ENCODE data around the gene MOAP1. TPM values are rescaled to one million over a fixed set of nuclear protein-coding genes. Genes with fewer than 3 reads are reported as not detected.
"Not testable (repeated sequence)": the region's sequence is repeated elsewhere in the genome, so short reads cannot be mapped to it uniquely, and the experiment has no call there.

MOAP1 gene
- total RNA-seq, 4 donors from 2014 or later: 14.6 to 37.1 (median 20.4) TPM

DNA sequence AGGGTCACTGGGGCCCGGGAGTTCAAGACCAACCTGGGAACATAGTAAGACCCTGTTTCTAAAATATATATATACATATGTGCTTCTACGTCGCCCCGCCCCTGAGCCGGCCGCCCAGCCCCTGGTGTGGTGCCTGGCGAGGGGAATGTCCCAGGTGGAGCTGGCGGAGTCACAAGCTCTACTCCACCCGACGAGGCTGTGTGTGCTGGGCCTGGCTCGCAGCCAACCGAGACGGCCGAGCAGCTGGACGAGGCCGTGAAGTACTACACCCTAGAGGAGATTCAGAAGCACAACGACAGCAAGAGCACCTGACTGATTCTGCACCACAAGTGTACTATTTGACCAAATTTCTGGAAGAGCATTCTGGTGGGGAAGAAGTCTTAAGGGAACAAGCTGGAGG, 46.8 kb downstream of the MOAP1 start:
- no peaks in the 10 kb centered on the region for H3K9me3 ChIP-seq
- H3K36me3 ChIP-seq: no peaks in the 10 kb centered on the region
- H3K4me1 ChIP-seq: no peaks in the 10 kb centered on the region
- intact Hi-C loops (cut with DNase I; ENCODE audit: low total_unique reads): loop anchor here (5.0 kb wide), 1 partner anchor 186 kb away; no protein-coding TSS in a partner anchor
- H3K27me3 ChIP-seq: no peaks in the 10 kb centered on the region
- no peak overlapping the region for H3K4me3 ChIP-seq
- no peak overlapping the region for H3K27ac ChIP-seq
- no peak for TF ChIP-seq POLR2A (IDR thresholded peaks at IDR 0.05)
- TF ChIP-seq, protein P1, sequence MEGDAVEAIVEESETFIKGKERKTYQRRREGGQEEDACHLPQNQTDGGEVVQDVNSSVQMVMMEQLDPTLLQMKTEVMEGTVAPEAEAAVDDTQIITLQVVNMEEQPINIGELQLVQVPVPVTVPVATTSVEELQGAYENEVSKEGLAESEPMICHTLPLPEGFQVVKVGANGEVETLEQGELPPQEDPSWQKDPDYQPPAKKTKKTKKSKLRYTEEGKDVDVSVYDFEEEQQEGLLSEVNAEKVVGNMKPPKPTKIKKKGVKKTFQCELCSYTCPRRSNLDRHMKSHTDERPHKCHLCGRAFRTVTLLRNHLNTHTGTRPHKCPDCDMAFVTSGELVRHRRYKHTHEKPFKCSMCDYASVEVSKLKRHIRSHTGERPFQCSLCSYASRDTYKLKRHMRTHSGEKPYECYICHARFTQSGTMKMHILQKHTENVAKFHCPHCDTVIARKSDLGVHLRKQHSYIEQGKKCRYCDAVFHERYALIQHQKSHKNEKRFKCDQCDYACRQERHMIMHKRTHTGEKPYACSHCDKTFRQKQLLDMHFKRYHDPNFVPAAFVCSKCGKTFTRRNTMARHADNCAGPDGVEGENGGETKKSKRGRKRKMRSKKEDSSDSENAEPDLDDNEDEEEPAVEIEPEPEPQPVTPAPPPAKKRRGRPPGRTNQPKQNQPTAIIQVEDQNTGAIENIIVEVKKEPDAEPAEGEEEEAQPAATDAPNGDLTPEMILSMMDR (IDR thresholded peaks at IDR 0.05): no peak
- DNase-seq: peak; percentile 29

- H3K4me1 ChIP-seq, H3K9me3 ChIP-seq, H3K27ac ChIP-seq, H3K36me3 ChIP-seq, H3K27me3 ChIP-seq, H3K4me3 ChIP-seq, DNase-seq: not testable (repeated sequence)
- intact Hi-C loops (cut with DNase I; ENCODE audit: low total_unique reads): loop anchor here (5.0 kb wide), 1 partner anchor 184 kb away; no protein-coding TSS in a partner anchor
Measured at GRCh38 chr14:93136508-93136907, 48.2 kb downstream of the MOAP1 start.

DNA sequence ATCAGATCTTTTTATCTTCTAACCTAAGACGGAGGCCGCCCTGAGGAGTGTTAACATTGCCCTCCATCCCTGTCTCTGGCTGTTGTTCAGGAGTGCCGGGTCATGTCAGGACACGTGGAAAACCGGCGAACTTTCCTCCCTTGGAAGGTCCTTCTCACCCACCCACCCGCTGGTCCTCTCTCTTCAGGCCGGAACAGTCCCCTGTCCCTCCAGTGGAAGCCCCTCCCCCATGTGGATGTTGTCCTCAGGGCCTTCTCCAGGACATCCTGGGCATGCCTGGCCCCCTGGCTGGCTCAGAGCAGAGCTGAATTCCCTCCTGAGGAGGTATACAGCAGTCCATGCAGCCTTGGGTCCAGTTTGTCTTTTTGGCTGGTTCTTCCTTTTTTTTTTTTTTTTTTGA, 48.7 kb downstream of the MOAP1 start:
- Histone ChIP-seq H3K27me3 (no peaks in the 10 kb centered on the region), H3K36me3 (no peaks in the 10 kb centered on the region), H3K4me3 (no peak overlapping the region), H3K27ac (no peak overlapping the region), H3K4me1 (no peaks in the 10 kb centered on the region), H3K9me3 (no peaks in the 10 kb centered on the region)
- TF ChIP-seq POLR2A (IDR thresholded peaks at IDR 0.05): no peak
- DNase-seq: no peak
- intact Hi-C loops (cut with DNase I; ENCODE audit: low total_unique reads): loop anchor here (5.0 kb wide), 1 partner anchor 184 kb away; no protein-coding TSS in a partner anchor

GRCh38 chr14:93135399-93135798, 49.3 kb downstream of the MOAP1 start:
- Histone ChIP-seq H3K27ac (no peak overlapping the region), H3K9me3 (no peaks in the 10 kb centered on the region), H3K4me1 (no peaks in the 10 kb centered on the region), H3K27me3 (no peaks in the 10 kb centered on the region), H3K36me3 (no peaks in the 10 kb centered on the region), H3K4me3 (no peak overlapping the region)
- intact Hi-C loops (cut with DNase I; ENCODE audit: low total_unique reads): loop anchor here (5.0 kb wide), 1 partner anchor 183 kb away; no protein-coding TSS in a partner anchor
- no peak for DNase-seq
- TF ChIP-seq, protein P1 (IDR thresholded peaks at IDR 0.05): no peak
- no peak for TF ChIP-seq POLR2A (IDR thresholded peaks at IDR 0.05)

GRCh38 chr14:93133464-93133863, 51.2 kb downstream of the MOAP1 start:
- intact Hi-C loops (cut with DNase I; ENCODE audit: low total_unique reads): no loop called here
- Histone ChIP-seq H3K36me3 (no peaks in the 10 kb centered on the region), H3K27ac (no peak overlapping the region), H3K27me3 (no peaks in the 10 kb centered on the region), H3K4me1 (no peaks in the 10 kb centered on the region), H3K4me3 (no peak overlapping the region), H3K9me3 (no peaks in the 10 kb centered on the region)
- peak; percentile 29 to 39 for DNase-seq
- TF ChIP-seq, protein P1 (IDR thresholded peaks at IDR 0.05): no peak
- no peak for TF ChIP-seq POLR2A (IDR thresholded peaks at IDR 0.05)

DNA sequence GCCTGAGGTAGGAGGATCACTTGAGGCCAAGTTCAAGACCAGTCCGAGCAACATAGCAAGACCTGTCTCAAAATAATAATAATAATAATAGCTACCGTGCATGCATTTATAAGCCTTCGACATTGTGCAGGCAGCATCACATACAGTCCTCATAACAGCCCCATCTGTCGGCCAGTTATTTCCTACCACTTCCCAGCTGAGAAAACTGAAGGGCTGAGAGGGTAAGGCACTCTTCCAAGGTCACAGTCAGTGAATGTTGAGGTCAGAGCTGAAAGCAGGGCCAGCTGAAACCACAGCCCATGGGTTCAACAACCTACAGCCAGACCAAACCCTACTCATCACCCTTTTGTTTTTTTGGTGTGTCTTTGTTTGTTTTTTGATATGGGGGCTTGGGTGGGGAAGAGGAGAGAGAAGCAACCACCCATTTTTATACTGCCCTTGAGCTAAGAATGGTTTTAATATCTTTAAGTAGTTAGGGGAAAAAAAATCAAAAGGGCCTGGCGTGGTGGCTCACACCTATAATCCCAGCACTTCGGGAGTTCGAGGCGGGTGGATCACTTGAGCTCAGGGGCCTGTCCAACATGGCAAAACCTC, 52.1 kb downstream of the MOAP1 start:
- Histone ChIP-seq H3K27me3 (no peaks in the 10 kb centered on the region), H3K36me3 (no peaks in the 10 kb centered on the region), H3K27ac (no peak overlapping the region), H3K4me1 (no peaks in the 10 kb centered on the region), H3K9me3 (no peaks in the 10 kb centered on the region), H3K4me3 (no peak overlapping the region)
- intact Hi-C loops (cut with DNase I; ENCODE audit: low total_unique reads): no loop called here
- no peak for TF ChIP-seq POLR2A (IDR thresholded peaks at IDR 0.05)
- TF ChIP-seq, protein P1 (IDR thresholded peaks at IDR 0.05): peak in 3 of 4 experiments; percentile 15 to 23 (median 19)
- DNase-seq: no peak

Other genes with a start within 250 kb of the MOAP1 start
- gene ITPK1, start 69.0 kb downstream of the MOAP1 start, total RNA-seq: 10 to 100 TPM; 19.7 to 97.7 (median 26.5) TPM
- 10 to 100 TPM in 2 of 4 donors, 1 to 10 TPM in 1, under 1 TPM in 1; 0.51 to 21.8 (median 14.4) TPM for gene LYSET, start 420 bp upstream of the MOAP1 start, total RNA-seq
- 10 to 100 TPM in 2 of 4 donors, 1 to 10 TPM in 1, under 1 TPM in 1; 0.51 to 16.7 (median 11.8) TPM for gene GON7, start 22.2 kb upstream of the MOAP1 start, total RNA-seq
- 10 to 100 TPM; 15.6 to 55.2 (median 33.1) TPM for gene UBR7, start 22.4 kb upstream of the MOAP1 start, total RNA-seq
- 10 to 100 TPM; 16.7 to 60.4 (median 55.3) TPM for gene BTBD7, start 148.1 kb upstream of the MOAP1 start, total RNA-seq
- not detected for gene COX8C, start 162.3 kb upstream of the MOAP1 start, total RNA-seq
- under 1 TPM in 2 of 4 donors, not detected in 2; 0.24 to 0.35 TPM for gene UNC79, start 246.0 kb upstream of the MOAP1 start, total RNA-seq